DMS53 treated with DMSO at 0.1 percent for 48 hours (cell line): ENCODE data around the gene IQSEC1.
A peak's percentile ranks its signal among the peaks of the same experiment; 100 is the strongest.

Experiments
- DNase-seq: peaks from one replicate; lab custom pipeline; 2025; ENCODE audit not compliant: unreplicated experiment; lab: John Stamatoyannopoulos, UW

The IQSEC1 gene

DNA sequence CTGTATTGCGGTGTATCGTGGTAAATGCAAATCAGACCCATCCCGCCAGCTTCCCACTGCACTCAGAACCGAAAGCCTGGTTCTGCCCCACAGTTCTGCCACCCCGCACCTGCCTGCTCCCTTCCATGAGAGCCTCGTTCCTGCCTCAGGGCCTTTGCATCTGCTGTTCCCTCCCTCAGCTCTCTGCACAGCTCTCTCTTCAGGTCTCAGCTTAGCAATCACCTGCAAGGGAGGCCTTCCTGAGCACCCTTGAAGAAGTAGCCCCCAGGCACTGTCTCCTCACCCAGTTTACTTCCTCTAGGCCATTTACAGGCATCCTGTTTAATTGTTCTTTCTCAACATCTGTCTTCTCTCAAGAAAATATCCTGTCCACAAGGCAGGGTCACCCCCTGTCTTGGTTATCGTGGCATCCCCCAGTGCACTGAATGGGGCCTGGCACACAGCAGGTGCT, 13.3 kb upstream of the IQSEC1 start:
- no peak for DNase-seq

DNA sequence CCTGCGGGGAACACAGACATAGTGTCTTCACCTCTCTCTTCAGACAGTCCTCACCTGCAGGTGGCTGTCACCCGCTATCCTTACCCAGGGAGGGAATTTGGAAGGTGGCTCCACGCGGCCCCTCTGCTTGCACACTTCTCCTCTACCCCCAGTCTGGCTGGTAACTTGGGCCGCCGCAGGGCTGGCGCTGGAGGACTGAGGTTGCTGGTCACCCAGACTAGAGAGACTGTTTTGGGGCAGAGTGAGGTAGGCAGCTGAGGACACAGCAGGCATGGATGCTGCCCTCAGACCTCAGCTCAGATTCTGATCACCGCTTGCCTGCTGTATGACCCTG, 12.6 kb upstream of the IQSEC1 start:
- DNase-seq: no peak

DNA sequence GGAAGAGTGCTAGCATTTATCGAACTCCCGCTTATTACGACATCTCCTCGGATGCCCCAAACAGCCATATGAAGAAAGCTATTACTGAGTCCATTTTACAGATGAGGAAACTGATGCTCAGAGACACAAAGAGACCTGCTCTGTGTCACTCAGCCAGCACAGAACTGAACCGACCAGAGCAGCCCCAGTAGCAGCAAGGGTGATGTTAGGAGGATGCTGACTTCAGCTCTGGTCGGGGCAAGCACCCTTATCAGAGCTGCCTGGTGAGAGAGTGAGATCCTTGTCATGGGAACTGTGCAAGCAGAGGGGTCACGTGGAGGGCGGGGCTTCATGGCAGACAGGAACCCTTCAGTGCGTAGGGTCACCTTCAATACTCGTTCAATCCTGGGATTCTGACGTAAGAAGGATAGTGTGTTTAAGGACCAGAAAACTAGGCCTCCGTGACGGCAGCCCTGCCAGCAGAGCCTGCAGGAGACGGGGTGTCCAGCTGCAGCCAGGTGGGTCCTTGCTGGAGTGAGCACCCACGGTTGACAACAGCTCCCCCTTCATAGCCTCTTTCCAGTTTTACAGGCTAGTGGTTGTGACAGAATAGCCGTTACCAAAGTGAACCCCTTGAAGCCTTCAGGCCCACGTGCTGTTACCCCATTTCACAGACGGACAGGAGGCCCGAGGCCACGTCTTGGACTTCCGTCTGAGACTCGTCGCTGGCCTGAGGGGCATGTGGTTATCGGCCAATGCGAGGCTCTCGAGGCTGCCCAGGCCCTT, 12.0 kb upstream of the IQSEC1 start:
- DNase-seq: no peak

DNA sequence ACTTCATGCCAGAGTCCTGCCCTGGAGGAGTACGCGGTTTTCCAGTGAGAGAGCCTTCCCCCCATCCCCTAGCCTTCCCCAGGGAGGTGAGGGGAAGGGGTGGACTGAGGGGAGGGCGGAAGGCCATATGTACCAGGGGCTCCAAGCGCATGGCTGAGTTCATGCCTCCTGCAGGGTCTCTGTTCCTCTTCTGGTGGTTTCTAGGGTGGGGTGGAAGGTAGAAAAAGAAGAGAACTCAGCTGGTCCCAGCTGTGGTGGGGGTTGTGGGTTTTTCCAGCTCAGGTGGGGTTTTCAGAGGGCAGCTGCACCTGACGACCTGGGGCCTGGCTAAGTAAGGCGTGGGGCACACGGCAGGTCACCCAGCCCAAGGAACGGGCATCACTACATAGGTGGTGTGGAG, 10.7 kb upstream of the IQSEC1 start:
- no peak for DNase-seq

DNA sequence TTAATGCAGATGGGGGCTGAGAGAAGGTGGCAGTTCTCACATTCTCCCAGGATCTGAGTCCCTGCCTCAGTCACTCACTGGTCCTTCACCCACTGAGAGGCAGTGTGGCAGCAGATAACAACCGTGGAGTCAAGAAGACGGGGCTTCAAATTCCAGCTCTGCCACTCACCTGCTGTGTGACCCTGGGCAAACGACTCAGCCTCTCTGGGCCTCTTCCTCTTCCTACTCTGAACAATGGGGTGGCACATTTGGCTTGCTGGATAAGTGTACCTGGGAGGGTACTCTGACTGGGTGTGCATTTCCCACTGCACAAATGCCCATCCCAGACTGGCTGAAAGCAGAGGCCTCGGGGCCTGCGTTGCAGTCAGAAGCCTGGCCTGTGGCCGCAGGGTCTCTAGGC, 10.0 kb upstream of the IQSEC1 start:
- no peak for DNase-seq

DNA sequence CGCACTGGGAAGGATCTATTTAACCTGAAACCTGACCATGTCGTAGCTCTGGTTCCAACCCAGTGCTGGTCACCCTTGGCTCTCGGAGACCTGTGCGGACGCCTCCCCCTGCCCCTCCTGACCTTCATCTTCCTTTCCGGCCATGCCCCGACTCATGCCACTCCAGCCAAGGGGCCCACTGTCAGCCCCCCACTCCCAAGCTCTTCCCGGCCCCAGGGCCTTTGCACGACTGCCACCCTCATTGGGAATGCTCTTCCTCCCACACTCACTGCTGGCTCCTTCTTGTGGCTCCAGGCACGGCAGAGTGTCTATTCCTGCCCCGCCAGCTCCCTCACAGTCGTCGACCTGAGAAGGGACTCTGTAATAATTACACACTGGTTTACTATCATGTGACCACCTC, 9.4 kb upstream of the IQSEC1 start:
- DNase-seq: no peak

DNA sequence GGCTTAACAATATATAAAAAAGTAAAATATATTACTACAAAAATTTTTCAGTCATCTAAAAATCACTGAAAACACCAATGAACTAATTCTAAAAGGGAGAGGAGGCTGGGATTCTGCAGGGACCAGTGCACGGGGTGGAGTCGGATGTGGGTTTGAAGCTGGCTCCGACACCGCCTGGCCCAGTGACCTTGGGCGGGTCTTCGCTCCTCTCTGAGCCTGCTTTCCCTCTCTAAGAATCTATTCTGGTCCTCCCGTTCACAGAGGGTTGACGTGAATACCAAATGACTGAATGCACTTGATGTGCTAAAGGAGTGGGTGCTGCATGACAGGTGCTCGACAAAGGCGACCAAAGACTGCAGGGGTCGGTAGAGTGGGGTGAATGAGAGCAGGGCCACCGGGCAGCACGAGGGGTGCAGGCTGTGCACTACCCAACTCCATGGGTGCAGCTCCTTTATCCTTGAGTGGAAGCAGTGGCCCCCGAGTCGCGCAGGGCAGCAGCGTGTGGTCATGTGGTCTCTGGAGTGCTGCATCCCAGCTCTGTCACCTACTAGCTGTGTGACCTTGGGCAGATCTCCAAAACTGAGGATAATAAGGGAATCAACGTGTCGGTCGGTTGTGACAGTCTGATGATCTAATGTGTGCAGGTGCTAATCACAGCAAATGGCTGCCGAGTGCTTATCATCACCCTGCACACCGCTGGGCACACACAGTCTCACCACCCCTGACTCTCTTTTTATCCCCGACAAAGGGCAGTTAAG, 8.6 kb upstream of the IQSEC1 start:
- DNase-seq: no peak

DNA sequence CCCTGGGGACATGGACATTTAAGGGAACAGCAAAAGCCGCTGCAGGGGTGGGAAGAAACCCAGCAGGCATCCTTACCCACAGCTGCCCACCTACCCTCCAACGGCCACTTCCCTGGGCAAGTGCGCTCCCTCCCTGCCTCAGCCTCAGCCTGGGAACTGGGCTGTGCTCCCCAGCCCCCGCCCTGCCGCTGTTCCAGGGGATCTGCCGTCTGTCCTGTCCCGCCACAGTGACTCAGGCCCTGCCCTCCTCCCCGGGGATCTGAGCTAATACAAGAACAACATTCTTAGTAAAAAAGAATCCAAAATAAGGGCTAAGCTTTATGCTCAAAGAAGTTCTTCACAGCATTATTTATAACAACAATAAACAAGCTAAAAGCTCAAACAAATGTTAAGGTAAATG, 7.4 kb upstream of the IQSEC1 start:
- DNase-seq: no peak

DNA sequence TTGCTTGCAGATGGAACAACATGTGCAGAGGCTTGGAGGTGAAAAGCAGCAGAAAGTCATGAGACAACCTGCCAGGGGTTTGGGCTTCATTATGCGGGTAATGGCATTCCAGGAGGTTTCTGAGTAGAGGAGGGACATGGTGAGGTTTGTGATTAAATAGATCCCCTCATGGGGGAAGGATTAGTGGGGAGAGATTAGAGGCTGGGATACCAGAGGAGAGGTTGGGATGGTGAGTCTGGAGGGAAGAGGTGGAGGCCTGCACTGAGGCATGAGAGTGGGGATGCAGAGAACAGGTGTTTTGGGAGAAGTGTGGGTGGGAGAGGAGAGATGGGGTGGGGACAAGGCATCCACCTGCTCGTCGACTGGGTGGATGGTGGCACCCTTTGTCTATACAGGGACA, 6.8 kb upstream of the IQSEC1 start:
- DNase-seq: no peak

DNA sequence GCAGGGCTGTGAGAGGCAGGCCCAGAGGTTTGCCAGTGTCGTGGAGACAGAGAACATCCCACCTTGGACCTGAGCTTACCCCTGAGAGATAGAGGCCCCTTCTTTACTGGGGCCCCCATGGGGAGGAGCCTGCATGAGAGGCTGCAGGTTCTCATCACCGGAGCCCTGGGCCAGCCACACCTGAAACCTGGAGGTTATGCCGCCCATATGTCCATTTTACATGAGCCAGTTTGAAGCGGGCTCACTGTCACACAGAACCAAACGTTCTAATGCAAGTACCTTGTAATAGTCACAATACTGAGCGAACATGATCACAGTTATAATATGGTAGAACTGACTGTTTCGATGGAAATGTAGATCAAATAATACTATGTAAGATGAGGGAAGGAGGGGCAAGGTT, 6.3 kb upstream of the IQSEC1 start:
- DNase-seq: no peak

DNA sequence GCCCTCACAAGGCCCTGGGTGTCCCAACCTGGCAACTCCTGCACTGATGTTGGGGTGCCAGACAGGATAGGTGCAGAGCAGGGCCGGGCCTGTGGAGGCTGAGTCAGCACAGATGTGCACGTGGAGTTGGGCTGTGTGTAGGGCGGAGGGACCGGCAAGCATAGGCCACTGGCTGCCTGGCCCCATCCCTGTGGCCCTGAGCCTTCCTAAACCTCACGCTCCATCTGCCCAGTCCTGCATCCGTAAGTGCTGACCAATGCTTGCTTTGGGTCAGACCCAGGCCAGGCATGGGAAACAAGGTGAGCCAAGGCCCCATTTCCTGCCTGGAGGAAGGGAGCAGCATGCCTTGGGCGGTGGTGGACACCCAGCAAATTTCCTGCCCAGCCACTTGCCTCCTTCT, 5.8 kb upstream of the IQSEC1 start:
- no peak for DNase-seq

DNA sequence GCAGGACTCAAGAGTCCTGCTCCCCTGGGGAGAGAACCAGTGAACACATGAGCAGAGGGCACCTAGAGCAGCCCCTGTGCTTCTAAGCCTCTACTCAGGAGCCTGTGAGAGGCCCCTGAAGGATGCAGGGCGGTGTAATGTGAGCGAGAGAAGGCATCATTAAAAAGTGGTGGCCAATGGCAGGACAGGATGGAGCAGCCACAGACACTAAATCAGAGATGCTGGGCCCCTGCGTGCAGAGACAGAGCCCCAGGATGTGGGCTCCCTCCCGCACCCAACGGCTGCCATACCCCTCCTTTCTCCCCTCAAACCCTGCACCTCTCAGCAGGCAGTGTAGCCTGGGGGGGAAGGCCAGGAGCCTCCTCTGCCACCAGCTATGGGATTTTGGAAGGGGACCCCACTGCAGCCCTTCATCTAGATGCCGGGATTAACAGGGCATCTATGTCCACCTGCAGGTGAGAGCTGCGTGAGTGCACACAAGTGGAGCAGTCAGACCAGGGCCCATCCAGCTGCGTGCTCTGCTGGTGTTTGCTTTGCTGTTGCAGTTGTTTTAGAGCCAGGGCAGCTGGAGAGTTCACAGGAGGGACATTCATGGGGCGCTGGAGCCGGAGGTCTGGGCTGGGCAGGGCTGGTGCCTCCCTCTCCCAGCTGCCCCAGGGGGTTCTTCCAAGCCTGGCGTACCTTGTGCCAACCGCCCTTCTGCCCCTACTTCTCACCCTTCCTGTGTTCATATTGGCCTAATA, 5.1 kb upstream of the IQSEC1 start:
- peak; percentile 42 for DNase-seq

DNA sequence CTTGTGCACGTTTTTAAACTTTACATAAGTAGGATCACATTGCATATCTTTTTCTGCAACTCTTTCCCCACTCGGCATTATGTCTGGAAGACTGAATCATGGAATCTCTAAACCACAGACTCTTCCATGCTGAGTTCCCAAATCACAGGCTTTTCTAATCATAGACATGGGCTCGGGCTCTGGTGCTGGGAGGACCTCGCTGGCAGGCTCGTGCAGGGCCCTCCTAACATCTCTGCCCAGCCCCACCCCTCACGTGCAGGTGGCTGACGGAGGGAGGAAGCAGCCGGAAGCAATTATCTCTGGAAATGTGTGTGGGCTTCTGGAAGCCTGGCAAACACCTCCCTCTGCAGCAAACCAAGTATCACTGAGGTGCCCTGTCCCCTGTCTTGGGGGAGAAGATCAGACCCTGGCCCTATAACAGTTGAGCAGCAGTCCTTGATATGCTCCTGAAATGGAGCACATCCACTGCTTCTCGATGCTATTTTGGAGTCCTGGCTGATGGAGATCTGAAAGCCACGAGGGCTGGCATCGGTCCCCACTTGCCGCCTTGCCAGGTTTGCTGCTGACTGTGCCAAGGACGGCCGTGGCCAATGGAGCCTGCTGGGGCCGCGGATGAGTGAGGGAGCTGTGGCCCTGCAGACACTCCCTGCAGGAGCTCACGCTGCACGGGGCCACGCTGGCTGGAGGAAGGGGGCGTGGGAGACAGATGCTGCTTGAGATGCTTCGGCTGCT, 4.4 kb upstream of the IQSEC1 start:
- DNase-seq: no peak

DNA sequence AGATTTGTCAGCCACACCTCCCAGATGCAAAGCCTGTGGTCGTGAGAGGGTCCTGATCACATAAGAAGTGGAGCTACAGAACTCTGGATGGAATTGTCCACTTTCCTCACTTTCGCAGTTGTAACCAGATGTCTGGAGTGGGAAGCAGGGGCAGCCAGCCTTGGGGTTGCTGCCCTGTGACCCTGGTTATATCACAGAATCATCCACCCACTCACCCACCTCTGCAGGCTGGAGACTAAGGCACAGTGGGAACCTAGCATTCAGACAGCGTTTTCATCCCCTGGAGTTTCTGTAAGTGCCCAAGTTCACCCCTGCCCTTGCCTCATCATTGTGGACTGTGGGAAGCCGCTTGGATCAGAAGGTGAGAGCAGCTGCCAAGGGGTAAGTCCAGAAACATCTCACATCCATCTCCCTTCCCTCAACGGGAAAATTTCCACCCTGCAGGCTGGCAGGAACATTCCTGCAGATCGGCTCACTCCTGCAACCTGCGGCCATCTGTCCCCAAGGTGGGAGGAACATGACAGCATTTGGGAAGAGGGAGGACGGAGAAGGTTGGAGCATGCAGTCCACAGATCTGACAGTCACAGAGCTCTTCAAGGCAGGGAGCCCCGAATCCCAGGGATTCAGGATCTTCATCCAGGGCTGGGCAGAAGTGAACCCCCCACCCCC, 2.9 kb upstream of the IQSEC1 start:
- no peak for DNase-seq

DNA sequence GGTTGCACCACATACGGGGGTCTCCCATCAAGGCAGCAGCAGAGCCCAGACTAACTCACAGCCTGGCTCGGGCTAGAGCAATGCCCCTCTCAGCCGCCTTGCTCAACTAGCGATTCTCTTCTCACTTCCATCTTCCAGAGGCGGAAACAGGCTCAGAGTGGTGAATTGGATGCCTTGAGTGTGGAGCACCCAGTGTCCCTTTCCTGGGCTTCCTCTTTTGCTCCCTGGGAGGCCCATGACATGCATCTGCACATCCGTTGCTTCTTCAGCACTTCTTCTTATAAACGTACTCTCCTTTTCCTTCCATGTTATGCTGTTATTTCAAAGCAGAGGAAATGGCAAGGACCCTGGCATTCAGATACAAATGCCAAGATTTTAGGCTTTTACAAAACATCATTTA, 2.1 kb upstream of the IQSEC1 start:
- no peak for DNase-seq

DNA sequence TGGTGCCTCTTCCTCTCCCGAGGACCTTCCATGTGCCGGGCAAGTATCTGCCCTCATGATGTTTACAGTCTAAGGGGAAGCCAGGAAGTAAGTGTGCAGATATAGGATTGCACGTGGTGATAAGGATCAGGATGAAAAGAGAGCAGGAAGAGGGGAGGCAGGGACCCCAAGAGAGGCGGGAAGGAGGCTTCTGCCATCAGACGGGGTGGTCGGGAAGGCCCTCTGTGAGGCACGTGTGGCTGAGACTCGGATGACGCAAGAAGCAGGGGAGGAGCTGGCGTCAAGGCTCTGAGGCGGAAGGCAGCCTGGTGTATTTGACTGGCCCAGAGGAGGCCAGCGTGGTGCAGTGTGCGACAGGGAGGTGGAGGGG, 762 bp upstream of the IQSEC1 start:
- DNase-seq: no peak

DNA sequence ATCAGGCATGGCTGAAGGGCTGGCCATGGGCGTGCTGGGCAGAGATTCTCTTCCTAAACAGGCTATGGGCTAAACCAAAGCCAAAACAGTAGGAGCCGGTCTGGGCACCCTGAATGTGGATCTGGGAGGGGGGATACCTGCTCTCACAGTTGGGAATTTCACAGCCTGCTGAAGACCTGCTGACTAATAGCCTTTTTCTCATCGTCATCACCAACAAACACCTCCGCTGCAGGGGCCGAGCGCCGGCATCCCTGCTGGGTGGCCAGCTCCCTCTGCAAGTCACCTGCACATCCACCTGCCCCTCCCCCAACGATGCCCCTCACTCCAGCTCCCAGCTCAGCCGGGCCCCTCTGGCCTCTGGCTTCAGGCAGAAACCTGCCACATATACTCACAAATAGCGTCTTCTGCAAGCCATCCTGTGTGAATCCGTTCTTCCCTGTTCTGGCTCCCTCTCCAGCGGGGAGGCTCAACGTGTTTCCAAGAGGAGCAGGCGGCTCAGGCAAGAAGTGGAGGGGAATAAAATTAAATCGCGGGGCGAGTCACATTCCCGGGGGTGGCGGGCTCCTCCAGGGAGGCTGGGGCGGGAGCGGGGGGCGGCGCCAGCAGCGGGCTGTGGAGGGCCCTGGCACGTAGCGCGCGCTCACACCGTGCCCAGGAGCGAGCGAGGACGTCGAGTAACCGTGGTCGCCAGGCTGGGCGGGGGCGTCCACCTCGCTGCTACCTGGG, 466 bp downstream of the IQSEC1 start:
- DNase-seq: no peak

DNA sequence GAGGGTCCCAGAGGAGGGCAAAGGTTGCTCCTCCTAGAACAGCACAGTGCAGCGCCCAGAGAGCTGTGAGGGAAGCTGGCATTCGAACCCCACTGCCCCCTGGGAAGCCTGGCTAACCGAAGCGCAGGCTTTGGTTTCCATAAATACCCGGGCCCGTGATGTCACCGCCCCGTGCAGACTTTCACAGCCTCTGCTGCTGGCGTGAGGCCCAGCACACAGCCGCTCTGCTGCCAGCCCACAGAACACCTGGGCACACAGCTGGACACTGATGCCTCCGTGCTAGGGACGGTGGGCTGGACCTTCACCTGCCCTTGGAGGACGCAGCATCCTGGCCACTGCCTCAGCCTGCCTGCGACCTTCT, 1.0 kb downstream of the IQSEC1 start:
- no peak for DNase-seq

DNA sequence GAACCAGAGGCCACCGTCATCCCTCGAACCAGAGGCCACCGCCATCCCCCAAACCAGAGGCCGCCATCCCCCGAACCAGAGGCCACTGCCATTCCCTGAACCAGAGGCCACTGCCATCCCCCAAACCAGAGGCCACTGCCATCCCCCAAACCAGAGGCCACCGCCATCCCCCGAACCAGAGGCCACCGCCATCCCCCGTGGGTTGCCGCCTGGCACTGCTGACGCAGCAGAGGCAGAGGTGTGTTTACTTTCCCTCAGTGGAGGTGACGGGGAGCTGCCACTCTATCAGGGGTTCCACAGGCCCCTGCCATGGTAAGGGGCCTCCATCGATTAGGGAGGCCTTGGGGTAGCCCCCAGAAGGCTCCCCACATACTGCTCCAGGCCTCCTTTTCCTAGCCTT, 1.5 kb downstream of the IQSEC1 start:
- no peak for DNase-seq

DNA sequence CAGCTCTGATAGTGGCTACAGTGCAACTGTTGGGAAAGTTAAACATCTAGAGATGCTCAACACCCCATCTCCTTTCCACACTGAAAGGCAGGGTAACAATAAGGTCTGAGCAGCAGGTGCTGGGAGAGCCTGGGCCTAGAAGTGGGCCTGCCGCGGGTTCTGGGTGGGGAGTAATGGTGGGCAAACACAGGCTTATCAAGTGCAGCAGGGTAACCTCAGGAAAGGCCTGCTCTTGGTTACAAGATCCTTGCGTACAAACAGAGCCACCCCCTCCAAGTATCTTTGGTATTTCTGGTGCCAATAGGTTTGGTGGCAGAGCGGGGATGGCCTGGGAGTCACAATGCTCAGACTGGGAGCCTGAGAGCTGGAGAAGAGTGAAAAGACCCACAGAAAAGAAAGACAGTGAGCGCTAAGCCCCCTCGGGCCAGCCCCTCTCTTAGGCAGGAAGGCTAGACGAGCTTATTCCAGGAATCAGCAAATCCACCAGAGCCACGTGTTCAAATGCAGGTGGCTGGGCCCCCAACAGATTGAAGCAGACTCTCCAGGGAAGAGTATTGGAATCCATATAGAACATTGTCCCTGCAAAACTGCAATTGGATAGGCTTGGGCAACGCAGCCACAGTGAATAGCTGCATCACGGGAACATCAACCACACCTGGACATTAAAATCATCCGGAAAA, 2.7 kb downstream of the IQSEC1 start:
- no peak for DNase-seq
